GM19035 (cell line): Measurements from ENCODE around the gene KITLG.
"Not testable (repeated sequence)": the region's sequence is repeated elsewhere in the genome, so short reads cannot be mapped to it uniquely, and the experiment has no call there.

Experiments used
- ATAC-seq: cut with Tn5 transposase; IDR thresholded peaks from one replicate; pipeline ENCODE4 v1.9.1; 2021; ENCODE audit not compliant: unreplicated experiment

Gene KITLG

DNA sequence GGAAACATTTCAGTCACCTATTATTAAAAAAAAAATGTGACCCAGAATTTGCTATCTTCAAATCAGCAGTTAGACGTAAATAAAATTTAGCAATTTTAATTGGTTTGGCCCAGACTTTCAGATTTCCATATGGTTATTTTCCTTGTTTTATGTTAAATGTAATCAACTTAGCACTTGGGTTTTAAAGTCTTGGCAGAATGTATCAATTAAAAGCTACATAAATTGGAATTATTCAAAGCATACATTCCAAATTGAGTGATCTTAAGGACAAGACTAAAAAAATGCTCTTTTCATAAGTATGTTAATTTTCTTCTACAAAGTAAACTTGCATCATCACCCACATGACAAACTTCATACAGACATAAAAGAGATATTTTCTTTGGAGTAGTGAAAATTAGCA, 3.4 kb downstream of the KITLG start:
- ATAC-seq, result no peak

DNA sequence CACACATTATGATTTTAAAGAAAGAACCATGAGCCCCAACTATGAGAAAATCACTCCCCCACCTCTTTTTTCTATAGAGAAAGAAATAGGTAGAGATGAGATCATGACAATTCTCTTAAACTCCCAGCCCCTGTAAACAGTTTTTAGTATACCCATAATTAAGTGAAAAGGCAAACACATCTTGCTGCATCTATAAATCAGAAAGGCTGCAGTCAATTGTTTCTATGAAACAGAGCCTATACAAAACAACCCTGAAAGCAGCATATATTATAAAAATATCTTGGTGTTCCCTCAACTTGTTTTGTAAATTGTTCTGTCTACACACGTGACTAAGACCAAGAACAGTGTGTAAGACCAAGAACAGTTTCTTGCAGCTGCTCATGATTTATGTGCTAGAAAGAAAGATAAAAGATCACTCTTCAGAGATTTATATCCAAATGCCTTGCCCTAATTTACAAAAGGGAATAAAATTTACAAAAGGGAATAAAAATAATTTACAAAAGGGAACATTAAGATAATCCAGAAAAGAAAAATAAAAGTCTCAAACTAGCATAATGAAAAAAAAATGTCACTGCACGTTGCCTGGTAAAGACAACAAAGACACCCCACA, 4.8 kb downstream of the KITLG start:
- ATAC-seq, result no peak

DNA sequence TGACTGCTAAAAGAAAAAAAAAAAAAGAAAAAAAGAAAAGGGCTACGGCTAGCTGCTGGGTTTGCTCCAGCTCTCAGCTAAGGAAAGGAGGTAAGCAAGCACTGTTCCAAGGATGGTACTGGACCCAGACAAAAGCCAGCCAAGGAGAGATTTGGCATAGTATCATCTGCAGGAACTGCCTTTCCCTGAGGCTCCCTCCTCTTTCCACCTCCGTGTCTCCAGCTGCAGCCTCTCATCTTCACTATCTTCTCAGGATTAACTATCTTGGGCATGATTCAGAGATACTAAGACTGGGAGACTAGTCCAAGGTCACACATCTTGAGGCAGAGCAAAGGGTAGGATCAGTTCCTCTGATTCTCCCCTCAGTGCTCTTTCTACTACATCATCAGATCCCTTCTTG, 6.0 kb downstream of the KITLG start:
- ATAC-seq, result no peak

DNA sequence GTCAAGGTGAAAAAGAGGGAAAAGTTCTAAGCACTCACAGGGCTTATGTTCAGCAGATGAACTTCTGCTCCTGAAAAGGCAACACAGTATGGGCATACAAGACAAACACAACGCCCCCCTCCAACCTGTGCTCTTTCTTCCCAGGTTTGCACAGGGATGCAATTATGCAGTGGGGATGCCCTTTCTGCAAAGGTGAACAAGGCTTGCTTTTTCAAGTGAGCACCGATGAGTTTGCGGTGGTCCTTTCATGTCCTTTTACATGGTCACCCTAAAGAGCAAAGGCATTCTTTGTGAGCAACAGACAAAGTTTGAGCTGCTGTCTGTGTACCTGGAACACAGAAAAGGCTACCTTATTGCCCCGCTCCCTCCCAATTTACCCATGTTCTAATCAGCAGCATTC, 6.7 kb downstream of the KITLG start:
- no peak for ATAC-seq

DNA sequence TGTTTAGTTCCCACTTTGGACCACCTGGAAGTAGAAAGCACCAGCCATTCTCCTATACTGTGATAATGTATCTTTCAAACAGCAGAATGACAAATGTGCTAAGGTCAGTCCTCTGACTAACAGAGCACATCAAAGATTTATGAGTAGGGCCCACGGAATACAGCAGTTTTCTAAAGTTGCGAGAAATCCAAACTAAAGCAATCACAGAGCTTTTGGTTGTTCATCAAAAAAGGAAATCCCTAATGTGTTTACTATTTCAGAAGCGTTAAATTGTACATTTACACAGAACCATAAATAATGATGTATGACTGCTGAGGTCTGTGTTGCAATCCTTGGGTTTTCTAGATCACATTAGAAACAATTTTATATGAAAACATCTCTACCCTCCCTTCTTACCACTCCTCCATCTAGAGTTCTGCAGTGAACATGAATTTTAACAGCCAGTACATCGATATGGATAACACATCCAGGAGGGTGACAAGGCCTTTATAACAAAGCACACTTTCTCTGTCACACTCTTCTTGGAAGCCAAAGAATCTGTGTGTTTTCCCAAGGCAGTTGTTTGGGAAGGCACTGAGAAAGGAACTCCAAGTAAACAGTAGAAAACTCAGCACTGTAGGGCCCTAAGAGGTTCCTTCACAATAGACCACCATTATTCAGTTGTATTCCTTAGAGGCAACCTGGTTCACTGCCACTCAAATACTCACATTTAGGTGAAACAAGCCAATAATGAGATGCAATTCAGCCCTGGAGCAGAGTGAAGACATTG, 7.3 kb downstream of the KITLG start:
- ATAC-seq, result no peak

DNA sequence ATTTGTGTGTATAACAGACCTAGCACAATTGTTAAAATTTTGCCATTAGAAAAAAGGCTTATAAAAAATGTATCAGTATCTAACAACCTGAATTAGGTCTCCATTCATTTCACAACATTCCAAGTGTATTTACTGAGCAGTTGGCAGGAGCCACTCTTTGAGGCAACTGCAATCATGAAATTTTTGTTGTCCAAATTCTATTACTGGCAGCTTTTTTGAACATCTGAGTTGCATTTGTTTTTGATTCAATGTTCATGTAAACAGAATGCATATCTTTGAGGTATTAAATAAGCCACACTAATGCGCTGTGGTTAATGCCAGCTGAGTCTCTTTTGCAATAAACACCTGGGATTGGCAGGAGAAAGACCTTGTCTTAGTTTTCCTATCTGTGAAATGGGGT, 8.7 kb downstream of the KITLG start:
- ATAC-seq, result no peak

DNA sequence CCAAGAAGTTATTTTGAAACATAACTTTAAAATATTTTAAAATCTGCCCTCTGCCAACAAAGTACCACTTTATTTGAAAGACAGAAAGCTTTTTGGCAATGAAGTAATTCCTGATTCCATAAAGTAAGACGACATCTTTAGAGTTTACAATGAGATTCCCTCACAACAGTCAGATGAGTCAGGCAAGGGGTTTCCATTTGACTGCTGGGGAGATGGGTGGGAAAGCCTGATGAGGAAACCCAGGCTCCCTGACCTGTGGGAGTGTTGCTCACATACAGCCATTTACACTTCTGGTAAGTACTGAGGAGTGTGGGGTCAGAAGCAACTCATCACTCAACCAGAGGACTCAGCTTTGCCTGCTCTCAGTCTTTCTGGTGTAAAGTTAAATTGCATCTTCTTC, 10.2 kb downstream of the KITLG start:
- no peak for ATAC-seq

DNA sequence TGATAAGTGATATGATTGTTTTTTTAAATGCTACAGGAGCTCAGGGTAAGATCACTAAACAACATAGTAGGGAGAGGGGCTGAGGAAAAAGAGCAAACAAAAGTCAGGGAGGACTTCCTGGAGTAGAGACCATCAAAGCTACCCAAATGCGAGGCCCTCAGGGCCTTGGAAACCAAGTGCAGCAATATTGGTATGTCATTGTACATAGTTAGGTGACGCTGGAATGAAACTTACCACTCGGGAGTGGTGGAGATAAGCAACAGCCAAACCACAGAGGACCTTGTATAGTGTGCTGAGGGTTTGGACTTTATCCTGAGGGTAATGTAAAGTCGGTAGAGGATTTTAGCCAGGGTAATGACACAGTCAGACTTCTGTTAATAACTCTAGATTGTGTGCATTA, 13.8 kb downstream of the KITLG start:
- ATAC-seq, result no peak

DNA sequence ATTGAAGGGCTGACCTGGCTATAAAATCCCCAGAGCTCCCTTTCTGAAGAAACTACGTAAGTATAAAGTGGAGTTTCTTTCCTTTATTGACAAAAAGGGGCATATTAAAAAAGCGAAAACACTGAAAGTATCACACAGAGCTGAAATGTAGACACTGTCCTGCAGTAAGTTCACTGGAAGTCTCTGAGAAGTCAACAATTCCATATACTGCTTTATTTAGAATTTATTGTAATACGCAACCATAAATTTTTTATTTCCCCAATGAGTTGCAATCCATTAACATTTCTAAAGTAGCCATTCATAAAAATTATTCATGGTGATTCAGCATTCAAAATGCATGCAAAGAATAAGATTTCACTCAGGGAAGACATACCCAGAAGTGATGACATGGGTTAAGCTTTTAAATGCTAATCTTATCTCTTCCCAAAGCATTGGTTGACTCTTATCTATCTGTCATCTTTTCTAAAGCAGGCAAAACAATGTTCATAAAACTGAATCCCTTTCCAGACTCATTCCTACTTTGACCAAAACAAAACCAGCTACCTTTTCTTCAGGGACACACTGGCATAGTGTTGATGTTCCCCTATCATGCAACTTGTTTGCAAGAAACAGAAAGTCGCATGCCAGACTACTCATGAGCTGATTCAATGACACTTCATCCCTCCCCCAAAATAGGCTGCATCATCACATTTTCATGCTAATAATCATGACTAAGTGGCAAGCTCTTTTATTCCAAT, 17.3 kb downstream of the KITLG start:
- ATAC-seq, result no peak

DNA sequence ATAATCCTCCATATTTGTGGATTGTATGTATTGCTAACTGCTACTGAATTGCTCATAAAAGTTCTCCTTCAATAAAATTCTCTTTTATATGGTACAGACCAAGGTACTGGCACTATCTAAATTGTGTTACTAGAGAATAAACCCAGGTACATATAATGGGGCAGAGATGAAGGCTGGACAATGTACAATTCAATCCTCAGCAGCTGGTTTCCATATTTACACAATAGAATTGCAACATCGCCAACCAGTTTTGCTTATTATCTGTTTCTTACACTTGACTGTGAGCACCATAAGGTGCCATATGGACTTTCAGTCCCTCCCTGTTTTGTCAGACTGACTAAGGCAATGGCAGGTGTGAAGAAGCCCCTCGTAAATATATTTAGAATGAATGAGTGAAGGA, 18.1 kb downstream of the KITLG start:
- no peak for ATAC-seq

DNA sequence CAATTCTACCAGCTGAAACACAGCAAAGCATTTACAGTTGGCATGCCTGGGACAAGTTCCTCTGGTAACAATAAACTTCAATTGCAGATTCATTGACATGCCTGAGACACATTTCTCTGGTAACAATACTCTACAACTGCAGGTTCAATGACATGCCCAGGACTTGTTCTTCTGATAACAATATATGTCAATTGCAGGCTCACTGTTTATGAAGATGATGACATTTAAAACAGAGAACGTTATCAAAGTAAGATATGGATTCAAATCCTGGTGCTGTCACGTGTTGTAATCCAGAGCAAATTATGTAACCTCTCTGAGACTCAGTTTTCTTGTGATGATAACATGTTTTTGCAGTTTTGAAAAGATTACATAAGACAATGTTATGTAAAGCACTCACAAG, 20.5 kb downstream of the KITLG start:
- ATAC-seq, result no peak

DNA sequence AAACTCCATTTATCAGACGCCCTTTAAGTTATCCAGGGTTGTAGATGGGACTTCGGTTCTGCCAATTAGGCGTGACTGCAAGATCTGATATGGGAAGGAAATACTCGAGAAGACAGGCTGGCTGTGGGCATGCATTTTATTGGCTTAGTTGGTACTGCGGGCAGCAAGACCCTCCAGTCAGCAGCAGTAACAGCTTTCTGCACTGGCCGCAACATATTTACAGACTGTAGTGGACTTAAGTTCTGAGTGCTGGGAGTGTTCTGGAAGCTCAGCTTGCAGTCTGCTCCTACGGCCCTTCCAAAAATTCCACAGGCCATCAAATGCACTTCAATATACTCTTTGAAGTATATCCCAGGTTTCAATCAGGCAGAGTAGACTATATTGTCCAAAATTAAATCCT, 21.1 kb downstream of the KITLG start:
- ATAC-seq, result no peak

DNA sequence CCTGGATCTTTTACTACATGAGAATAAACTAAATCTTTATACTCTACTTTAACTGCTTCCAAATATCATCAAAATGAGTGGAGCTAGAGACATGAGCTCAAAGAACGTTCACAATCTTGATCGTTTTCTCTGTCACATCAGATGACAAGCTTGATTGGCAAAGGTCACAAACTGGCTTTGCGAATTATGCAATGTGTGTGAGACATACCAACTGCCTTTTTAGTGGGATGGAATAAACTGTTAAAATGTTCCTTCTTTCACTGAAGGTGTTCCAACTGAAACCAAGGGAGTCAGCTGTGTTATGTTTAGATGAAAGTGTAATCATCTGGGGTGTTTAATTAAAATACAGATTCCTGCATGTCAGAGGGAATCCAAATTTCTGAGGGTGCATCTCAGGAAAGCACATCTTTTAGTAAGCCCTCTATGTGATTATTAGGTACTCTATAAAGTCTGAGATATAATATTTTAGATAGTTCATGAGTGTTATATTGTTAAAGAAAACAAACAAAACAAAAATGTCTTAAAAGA, 21.9 kb downstream of the KITLG start:
- no peak for ATAC-seq

DNA sequence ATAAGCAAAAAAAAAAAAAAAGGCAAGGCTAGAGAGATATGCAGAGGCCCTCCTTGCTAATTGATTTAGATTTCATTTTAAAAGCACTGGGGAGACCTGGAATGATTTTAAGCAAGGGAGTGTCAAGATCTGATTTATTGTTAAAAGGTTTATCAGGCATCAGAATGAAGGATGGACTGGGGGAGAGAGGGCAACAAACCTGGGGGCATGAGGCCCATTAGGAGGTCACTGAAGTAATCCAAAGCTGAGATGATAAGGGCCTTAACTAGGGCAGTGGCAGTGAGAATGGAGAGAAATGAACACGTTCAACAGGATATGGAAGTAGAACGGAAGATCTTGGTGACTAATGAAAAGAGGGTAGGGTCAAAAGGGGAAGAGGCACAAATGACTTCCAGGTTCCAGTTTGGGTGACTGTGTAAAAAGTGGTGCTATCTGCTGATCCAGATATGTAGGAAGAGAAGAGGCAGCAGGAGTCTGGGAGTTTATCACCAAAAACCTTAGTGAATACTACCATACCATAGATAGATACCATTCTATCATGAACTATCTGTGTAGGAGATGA, 24.0 kb downstream of the KITLG start:
- no peak for ATAC-seq

DNA sequence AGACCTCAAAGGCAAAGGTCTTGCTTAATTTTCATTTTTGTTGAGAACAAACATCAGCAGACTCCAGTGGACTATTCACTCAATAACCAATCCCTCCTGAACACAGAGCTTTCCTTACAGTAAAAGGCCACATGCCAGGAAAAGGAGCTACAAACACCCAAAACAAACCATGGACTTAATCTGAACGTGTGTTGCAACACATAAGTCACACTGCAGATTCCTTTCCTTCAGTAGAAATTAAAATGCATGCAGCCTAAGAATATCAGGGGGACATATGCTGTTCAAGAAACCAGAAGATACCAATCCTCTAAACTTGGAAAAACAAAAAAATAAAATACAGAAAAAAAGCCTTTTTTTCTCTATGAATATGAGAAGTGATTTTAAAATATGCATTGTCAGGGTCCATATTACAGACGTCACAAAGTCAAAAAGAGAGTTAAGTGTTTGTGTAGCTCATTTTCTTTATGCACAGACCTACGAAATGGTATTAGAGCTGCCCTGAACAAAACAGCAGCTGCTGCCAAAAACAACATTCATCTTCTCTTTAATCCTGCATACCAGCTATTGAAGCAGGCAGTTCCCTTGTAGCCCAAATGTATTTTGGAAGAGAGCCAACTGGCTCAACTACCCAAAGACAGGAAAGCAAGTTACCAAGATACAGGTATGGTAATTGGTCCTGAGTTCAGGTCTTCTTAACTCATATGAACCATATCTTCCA, 26.2 kb downstream of the KITLG start:
- no peak for ATAC-seq

DNA sequence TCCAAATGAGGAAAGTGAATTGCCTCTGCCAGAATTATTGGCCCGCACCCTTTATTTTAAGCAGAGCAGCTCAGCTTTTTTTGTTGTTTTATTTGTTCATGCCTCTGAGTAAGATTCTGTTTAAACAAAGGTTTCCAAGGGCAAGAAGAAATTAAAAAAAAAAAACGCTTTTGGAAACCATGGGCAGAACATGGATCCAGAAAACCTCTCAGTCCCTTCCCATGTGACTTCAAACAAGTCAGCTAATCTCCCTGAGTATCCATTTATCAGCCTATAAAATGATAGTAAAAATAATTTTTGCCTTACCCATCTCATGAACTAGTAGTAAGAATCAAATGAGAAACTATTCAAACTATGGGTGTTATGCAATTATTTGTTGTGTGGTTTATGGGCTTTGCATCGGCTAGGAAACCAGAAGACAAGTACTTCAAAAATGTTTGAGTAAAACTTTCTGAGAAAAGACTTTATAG, 27.6 kb downstream of the KITLG start:
- no peak for ATAC-seq

DNA sequence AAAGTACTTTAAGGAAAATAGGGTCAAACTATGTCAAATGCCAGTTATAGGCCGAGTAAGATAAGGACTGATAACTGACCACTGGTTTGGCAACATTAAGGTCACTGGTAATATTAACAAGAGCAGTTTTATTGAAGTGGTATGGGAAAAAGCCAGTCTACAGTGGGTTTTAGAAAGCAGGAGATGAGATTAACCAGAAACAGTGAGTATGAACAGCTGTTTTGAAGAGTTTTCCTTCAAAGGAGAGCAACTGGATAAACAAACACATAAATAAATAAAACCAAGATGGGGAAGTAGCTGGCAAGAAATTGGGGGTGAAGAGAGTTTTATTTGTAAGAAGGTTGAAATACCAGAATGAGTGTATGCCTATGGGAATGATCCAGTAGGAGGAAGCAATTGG, 30.3 kb downstream of the KITLG start:
- ATAC-seq, result no peak

DNA sequence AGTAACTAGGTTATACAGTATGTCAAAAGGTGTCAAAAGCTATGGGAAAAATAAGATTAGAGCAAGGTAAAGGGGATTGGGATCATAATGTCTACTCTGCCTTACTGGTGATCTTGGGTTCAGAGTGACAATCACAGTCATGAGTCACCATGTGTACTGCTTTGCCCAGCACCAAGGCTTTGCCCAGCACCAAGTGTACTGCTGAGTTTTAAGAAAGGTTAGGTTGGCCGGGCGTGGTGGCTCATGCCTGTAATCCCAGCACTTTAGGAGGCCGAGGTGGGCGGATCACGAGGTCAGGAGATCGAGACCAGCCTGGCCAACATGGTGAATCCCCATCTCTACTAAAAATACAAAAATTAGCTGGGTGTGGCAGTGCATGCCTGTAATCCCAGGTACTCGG, 32.3 kb downstream of the KITLG start:
- ATAC-seq, result not testable (repeated sequence)

DNA sequence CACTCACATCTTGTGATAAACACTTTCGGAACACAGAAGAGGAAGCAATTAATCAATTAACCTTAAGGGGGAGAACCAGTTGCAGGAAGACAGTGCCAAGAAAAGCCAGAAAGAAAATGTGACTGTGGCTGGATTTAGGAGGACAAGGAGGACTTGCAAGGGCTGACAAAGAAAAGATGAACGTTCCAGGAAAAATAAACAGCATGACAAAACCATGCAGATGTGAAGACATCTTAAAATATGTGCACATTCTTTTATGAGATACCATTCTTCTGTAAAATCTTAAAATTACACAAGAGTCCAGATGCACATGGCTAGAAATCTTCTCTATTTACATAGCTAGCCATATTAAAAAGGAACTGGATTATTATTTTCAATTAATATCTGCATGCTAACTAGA, 33.4 kb downstream of the KITLG start:
- ATAC-seq, result no peak

DNA sequence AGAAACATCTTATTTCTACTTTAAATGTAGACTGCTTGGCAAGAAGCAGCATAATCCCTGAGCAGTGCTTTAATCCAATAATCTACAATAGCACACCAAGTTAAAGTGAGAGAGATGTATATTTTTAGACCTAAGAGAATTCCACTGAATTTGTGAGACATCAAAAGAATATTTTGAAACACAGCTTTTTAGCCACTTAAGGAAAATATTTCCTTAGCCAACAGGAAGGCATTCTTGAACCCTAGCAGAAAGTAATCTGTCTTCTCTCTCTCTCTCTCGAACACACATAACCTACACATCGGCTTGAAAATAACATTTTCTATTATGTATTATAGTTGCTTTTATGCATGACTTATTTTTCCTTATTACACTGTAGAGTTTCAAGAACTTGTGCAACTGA, 34.0 kb downstream of the KITLG start:
- ATAC-seq, result no peak
